AG04450 (cell line): ENCODE measurements around the gene LRPAP1. TPM values are rescaled to one million over a fixed set of nuclear protein-coding genes. Genes with fewer than 3 reads are reported as not detected.

Experiments
- CTCF ChIA-PET: fragments of 300-600, 350-600 bp; formaldehyde crosslinking; extraction: SDS; loops from one replicate; lab custom pipeline; 2022; ENCODE audit warnings: antibody characterized with exemption, inconsistent platforms; lab: Charles Lee
- POLR2A ChIA-PET: fragments of 350-600 bp; formaldehyde crosslinking; extraction: SDS; loops from one replicate; lab custom pipeline; 2021; ENCODE audit warnings: antibody characterized with exemption, inconsistent platforms; lab: Yijun Ruan, JAX
- DNase-seq: peaks from one replicate; pipeline ENCODE4 v3.0.0-alpha.2; 2011; ENCODE audit warnings: low read depth, low spot score
- H3K27ac ChIP-seq: one replicate; pipeline ENCODE4 v1.5.1; 2012; ENCODE audit warnings: low read depth, low read length, control low read depth
- H3K27me3 ChIP-seq: one replicate; pipeline ENCODE4 v1.6.0; 2012; ENCODE audit warnings: low read length; ENCODE audit not compliant: control insufficient read depth, insufficient read depth
- H3K4me3 ChIP-seq: 2 replicates; pipeline ENCODE4 v1.5.1; 2011; ENCODE audit warnings: mild to moderate bottlenecking, low read depth, low read length, control low read depth
- H3K9me3 ChIP-seq: 2 replicates; pipeline ENCODE4 v1.5.1; 2012; ENCODE audit warnings: low read length; ENCODE audit not compliant: control insufficient read depth, insufficient read depth
- polyA plus RNA-seq: library from polyadenylated mRNA; depleted of rRNA; stranded (reverse); fragments of >200 nt; gene quantifications from 2 replicates; pipeline ENCODE4 v1.2.3, GENCODE V29; 2011
- TF ChIP-seq, protein P1 (sequence below): IDR thresholded peaks from 2 replicates; pipeline ENCODE4 v1.5.1; 2011; ENCODE audit warnings: low read depth, low read length, control low read depth, inconsistent platforms

LRPAP1 gene
- polyA plus RNA-seq, 1 experiment = 150 TPM

DNA sequence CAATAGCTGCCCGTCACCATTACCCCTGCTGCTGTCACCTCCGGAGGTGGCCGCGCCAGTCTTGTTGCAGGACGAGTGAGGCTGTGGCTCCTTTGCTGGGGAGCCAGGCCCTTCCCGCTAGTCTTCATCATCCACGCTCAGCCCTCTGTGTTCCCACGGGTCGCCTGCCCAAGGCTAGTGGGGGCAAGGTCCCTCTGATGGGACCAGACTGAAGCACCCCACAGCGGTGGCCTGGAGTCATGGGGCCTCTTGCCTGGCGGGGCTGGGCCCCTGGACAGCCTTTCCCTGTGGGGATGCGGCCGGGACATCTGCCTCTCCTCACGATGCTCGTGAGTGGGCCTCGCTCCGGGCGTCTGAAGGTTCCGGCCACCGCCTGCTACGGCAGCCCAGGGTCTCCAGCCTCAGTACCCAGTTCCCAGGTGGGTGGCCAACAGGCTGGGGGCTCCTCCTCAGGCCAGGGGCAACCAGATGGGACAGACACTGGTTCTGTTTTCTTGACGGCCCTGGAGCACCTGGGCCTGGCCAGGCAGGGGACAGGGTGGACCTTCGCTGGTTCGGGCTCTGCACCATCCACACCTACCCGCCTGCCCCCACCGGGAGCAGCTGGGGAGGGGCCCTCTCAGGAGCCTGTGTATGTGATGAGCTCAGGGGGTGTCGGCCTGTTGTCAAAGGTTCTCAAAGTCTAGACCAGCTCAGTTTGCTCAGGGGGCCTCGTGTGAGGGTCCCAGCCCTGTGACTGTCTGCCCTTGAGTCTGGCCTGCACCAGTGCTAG, 36.8 kb downstream of the LRPAP1 start:
- ChIA-PET POLR2A (no interaction called here), CTCF (interaction anchor here (1.5 kb wide), 1 partner anchor 15 kb away, joined by 5 read pairs; no protein-coding TSS in a partner anchor)
- H3K27me3 ChIP-seq = peaks cover 8% of the 10 kb centered on the region
- H3K27ac ChIP-seq = no peak overlapping the region
- no peak overlapping the region for H3K4me3 ChIP-seq
- TF ChIP-seq, protein P1, sequence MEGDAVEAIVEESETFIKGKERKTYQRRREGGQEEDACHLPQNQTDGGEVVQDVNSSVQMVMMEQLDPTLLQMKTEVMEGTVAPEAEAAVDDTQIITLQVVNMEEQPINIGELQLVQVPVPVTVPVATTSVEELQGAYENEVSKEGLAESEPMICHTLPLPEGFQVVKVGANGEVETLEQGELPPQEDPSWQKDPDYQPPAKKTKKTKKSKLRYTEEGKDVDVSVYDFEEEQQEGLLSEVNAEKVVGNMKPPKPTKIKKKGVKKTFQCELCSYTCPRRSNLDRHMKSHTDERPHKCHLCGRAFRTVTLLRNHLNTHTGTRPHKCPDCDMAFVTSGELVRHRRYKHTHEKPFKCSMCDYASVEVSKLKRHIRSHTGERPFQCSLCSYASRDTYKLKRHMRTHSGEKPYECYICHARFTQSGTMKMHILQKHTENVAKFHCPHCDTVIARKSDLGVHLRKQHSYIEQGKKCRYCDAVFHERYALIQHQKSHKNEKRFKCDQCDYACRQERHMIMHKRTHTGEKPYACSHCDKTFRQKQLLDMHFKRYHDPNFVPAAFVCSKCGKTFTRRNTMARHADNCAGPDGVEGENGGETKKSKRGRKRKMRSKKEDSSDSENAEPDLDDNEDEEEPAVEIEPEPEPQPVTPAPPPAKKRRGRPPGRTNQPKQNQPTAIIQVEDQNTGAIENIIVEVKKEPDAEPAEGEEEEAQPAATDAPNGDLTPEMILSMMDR = no peak
- H3K9me3 ChIP-seq = no peaks in the 10 kb centered on the region; the same call in 1 of the 2 replicates
- DNase-seq = no peak

DNA sequence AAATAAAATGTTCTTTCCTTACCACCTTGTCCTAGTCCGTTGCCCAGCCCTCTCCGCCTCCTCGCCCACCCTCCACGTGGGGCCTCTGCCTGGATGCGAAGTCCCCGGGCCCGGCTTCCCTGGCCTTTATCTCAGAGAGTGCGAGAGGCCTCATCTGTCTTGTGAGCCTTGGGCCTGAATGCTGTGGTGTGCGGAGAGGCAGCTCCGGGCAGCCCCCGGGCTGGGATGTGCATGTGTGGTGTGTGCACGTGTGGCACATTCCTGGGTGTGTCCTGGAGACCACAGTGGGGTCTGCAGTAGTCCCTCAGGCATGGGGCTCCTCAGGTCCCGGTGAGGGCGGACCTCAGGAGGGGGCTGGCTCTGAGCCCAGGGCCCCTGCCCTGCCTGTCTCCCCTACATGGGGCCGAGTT, 37.8 kb downstream of the LRPAP1 start:
- POLR2A ChIA-PET = no interaction called here
- CTCF ChIA-PET = interaction anchor here (3.8 kb wide), 1 partner anchor 14 kb away, joined by 33 read pairs; no protein-coding TSS in a partner anchor

DNA sequence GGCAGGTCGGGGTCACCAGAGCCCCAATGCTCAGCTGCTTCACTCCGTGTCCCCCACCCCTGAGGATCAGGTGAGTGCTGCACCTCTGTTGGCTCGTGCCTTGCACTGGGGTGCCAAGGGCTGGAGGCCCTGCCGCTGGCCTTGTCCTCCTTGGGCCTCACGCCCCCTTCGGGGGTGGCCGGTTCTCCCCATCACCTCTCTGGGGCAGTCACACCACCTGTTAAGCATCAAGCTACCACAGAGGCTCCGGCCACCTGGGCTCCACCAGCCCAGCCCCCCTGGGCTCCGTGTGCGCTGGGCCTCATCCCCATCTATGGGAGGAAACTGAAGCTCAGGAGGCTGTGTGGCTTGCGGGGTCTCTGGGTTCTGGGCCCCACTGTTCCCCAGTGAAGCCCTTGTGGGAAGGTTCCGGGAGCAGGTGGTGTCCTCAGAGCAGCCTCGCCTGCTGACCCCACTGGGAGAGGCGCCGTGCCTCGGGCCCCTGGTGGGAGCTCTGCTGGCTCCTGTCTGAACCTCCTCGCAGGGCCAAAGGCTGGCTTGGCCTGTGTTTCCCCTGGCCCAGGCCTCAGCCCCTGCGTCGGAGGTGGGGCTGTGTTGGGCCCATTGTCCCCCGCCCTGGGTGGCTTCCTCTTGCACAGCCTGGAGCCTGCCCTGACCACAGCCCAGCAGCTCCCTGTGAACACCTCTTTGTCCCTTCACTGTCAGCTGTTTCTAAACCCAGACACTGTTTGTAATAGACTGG, 38.3 kb downstream of the LRPAP1 start:
- ChIA-PET CTCF (interaction anchor here (3.8 kb wide), 1 partner anchor 13 kb away, joined by 33 read pairs; no protein-coding TSS in a partner anchor), POLR2A (no interaction called here)
- Histone ChIP-seq H3K27ac (no peak overlapping the region), H3K27me3 (peaks cover 8% of the 10 kb centered on the region), H3K9me3 (no peaks in the 10 kb centered on the region; the same call in 1 of the 2 replicates), H3K4me3 (no peak overlapping the region)
- TF ChIP-seq, protein P1 = no peak
- no peak for DNase-seq

More for the DNA sequence above, 37.8 kb downstream of the LRPAP1 start:
- Histone ChIP-seq H3K27ac (no peak overlapping the region), H3K9me3 (no peaks in the 10 kb centered on the region; the same call in 1 of the 2 replicates), H3K27me3 (peaks cover 8% of the 10 kb centered on the region), H3K4me3 (no peak overlapping the region)
- DNase-seq = no peak
- TF ChIP-seq, protein P1 = no peak

DNA sequence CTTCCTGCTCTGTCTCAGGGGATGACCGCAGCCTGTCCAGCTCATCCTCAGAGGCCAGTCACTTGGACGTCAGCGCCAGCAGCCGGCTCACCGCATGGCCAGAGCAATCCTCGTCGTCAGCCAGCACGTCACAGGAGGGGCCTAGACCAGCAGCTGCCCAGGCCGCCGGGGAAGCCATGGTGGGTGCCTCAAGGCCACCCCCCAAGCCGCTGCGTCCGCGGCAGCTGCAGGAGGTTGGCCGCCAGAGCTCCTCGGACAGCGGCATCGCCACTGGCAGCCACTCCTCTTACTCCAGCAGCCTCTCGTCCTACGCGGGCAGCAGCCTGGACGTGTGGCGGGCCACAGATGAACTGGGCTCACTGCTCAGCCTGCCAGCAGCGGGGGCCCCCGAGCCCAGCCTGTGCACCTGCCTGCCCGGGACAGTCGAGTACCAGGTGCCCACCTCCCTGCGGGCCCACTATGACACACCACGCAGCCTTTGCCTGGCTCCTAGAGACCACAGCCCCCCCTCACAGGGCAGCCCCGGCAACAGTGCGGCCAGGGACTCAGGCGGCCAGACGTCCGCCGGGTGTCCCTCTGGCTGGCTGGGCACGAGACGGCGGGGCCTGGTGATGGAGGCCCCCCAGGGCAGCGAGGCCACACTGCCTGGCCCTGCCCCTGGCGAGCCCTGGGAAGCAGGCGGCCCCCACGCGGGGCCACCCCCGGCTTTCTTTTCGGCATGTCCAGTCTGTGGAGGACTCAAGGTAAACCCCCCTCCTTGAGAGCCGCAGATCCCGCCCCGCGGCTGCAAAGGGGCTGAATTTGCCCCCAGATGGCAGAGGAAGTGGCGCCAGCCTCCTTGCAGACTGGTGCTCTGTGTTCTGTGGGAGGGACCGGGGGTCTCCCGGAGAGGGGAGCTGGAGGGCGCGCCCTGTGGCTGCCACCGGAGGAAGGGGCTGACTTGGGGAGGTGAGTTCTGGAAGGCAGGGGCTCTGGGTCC, 39.2 kb downstream of the LRPAP1 start:
- Histone ChIP-seq H3K9me3 (no peaks in the 10 kb centered on the region; the same call in 1 of the 2 replicates), H3K4me3 (no peak overlapping the region), H3K27ac (no peak overlapping the region), H3K27me3 (peaks cover 8% of the 10 kb centered on the region)
- TF ChIP-seq, protein P1 = no peak
- POLR2A ChIA-PET = no interaction called here
- CTCF ChIA-PET = interaction anchor here (1.5 to 3.8 kb wide), 2 partner anchors 12 to 147 kb away, joined by 6 to 33 read pairs; no protein-coding TSS in a partner anchor
- DNase-seq = no peak
